GM18907 (cell line): ENCODE measurements around the gene NFKBIL1.
"Not testable (repeated sequence)": the region's sequence is repeated elsewhere in the genome, so short reads cannot be mapped to it uniquely, and the experiment has no call there.

Experiments used
- ATAC-seq: cut with Tn5 transposase; IDR thresholded peaks from one replicate; pipeline ENCODE4 v1.9.1; 2021; ENCODE audit warnings: mild to moderate bottlenecking, moderate library complexity; ENCODE audit not compliant: unreplicated experiment

NFKBIL1 gene, protein sequence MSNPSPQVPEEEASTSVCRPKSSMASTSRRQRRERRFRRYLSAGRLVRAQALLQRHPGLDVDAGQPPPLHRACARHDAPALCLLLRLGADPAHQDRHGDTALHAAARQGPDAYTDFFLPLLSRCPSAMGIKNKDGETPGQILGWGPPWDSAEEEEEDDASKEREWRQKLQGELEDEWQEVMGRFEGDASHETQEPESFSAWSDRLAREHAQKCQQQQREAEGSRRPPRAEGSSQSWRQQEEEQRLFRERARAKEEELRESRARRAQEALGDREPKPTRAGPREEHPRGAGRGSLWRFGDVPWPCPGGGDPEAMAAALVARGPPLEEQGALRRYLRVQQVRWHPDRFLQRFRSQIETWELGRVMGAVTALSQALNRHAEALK

GRCh38 chr6:31546958-31547726 is at the start of gene NFKBIL1:
NFKBIL1 (plus strand) TSS chr6:31547608; CDS start chr6:31547695, 87 bp downstream.
- ATAC-seq, result peak; percentile 63

DNA sequence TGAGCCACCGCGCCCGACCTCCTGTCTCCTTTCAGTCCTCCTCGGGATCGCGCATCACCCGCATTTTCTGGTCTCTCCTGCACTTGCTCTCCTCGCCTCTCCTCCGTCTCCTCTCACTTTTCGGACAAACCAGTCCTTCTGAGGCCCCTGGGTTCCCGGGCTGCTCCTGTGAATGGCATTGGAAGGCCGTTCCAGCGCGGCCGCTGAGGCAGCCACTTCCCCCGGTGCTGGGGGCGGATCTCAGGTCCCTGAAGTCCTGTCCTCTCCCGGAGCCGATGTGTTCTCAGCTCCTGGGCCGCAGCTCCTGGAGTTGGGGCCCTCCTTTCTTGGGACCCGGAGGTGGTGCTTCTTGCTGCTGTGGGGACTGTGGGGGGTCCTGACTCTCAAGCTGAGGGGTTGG is 48.7 kb upstream of the NFKBIL1 start:
- no peak for ATAC-seq

DNA sequence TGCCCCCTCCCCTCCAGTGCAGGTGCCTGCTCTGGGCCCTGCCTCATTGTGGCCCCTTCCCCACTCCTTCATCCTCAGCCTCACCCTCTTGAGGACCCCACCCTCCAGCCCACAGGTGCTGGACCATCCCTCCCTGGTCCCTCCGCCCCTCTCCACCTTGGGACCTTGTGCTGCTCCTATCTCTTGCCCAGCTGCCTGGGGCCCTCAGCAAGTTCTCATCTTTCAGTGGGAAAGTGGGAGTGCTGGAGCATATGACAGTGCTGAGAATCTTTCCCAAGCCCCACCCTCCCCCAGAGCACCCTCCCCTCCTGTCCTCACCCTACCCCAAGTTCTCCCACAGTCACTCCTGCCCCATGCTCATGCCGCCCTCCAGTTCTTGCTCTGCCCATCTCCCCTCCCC is 47.8 kb upstream of the NFKBIL1 start:
- ATAC-seq, result not testable (repeated sequence)

DNA sequence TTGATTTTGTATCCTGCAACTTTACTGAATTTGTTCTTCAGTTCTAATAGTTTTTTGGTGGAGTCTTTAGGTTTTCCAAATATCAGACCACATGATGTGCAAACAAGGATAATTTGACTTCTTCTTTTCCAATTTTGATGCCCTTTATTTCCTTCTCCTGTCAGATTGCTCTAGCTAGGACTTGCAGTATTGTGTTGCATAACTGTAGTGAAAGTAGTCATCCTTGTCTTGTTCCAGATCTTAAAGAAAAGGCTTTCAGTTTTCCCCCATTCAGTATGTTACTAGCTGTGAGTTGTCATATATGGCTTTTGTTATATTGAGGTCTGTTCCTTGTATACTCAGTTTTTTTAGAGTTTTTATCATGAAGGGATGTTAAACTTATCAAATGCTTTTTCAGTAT is 44.8 kb upstream of the NFKBIL1 start:
- no peak for ATAC-seq

DNA sequence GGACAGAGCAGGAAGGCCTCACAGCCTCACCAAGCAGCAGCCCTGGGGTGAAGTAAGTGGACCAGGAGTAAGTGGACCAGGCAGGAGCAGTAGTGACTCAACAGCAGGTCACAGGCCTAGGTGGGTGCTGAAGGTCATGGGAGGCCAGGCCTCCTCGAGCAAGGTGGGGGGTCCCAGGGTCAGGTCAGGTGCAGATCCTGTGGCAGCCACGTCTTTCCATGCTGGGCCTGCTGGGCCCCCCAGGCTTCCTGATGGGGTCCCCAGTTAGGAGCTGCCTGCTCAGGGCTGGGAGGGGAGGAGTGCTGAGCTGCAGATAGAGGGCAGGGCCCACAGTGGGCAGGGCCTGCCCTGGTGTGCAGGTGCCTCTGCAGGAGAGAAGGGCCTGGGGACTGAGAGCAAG is 38.4 kb upstream of the NFKBIL1 start:
- not testable (repeated sequence) for ATAC-seq

GRCh38 chr6:31510007-31510406 is 37.4 kb upstream of the NFKBIL1 start:
- ATAC-seq, result no peak

DNA sequence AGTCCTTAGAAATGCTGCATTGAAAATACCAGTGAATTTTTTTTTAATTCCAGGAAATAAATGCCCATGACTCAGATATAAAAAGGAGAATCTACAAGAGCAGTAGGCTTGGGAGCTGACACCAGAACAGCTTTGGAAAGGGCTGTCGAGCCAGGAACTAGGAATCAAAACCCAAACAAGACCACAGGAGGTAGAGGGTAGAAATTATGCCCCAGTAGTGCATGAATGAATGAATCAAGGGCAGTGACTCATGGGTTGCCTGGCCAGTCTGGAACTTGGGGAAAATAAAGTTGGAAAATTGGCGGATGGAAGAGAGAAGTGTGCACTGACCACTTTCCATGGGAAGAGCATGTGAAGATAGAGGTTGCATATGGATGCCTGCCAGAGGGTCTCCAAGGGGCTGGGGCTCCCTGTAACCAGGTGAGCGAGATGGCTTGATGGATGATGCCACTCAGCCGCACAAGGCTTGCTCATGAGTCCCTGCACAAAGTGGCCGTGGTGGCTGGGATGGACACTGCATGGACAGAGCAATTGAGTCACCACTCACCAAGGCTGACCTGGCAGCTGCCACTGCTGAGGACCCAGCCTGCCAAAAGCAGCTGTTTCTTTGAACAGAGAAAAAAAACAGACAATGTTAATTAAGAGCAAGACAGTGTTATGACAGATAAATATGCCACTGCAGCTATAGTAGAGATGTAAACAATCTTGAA is 33.8 kb upstream of the NFKBIL1 start:
- no peak for ATAC-seq

DNA sequence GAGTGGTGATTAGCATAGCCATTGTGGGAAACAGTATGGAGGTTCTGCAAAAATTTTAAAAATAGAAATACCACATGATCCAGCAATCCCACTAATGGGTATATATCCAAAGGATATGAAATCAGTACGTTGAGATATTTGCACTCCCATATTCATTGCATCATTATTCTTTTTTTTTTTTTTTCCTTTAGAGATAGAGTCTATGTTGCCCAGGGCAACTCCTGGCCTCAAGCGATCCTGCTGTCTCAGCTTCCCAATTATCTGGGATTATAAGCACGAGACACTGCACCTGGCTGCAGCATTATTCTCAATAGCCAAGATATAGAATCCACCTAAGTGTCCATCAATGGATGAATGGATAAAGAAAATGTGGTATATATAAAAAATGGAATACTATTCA is 25.6 kb upstream of the NFKBIL1 start:
- no peak for ATAC-seq

DNA sequence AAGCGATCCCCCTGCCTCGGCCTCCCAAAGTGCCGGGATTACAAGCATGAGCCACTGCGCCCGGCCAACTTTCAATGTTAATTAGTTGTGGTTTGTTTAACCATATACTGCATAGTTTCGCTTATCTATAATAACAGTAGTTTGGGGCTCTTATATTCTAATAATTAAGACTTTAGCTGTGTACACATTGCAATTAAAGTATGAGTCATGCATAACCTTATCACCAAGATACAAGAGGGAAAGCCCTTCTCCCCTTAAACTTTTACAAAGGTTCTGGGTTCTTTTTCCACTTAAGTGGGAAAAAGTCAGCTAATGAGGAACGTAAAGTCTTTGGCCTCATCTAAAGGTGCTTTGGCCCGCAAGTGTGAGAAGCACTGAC is 21.9 kb upstream of the NFKBIL1 start:
- ATAC-seq, result no peak

GRCh38 chr6:31525932-31526591 is 21.3 kb upstream of the NFKBIL1 start:
- no peak for ATAC-seq

DNA sequence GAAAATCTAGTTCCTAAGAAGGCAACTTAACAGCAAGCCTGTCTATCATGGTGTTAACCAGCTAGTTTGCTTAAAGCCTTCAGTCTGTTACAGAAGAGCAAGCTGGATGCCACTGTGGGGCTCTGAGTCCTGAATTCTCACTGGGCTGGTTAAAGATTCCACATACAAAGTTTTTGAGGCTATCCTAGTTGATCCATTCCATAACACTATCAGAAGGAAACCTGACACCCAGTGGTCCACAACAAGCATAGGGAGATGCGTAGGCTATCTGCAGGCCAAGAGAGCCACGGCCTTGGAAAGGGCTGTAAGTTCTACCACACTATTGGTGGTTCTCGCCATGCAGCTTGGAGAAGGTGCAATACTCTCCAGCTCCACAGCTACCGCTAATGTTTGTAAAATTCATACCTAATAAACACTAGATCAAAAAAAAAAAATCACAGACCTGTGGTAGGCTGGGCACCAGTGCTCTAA is 19.1 kb upstream of the NFKBIL1 start:
- ATAC-seq, result no peak

GRCh38 chr6:31528821-31529328 is 18.5 kb upstream of the NFKBIL1 start, which contains the start of gene MCCD1:
MCCD1 (plus strand) TSS chr6:31528962; CDS start chr6:31529015, 53 bp downstream.
- no peak for ATAC-seq

GRCh38 chr6:31529329-31530150 is 17.9 kb upstream of the NFKBIL1 start:
- no peak for ATAC-seq

DNA sequence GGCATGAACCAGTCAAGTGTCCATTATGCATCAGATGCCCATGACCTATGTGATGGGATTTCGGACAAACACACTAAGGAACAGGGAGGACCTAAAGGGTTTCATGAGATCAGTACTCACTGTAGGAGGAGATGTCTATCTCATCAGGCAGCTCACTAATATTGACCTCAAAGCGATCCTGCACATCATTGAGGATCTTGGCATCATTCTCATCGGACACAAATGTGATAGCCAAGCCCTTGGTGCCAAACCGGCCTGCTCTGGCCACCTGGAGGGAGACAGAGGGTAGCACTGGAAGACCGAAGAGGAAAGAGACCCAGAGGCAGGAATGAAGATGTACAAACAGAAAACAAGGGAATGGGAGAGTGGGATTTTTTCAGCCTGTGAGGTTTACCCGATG is 16.7 kb upstream of the NFKBIL1 start:
- ATAC-seq, result no peak

DNA sequence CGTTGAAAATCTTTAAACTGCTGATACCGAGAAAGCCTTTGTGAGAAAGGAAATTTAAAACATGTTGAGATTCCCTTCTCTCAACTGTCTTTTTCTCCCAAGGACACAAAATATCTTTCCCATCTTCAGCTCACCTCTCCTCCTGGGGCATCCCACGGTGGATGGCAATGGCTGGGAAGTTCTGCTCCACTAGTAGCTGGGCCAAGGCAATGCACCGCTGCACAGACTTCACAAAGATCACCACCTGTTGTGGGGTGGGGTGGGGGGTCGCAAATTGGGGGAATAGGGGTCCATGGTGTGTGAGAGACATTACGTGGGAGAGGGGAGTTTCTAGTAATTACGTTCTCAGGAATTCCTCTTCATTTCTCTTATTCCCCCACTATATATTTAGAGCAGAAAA is 16.2 kb upstream of the NFKBIL1 start:
- no peak for ATAC-seq

GRCh38 chr6:31531771-31532643 is 15.4 kb upstream of the NFKBIL1 start:
- no peak for ATAC-seq

GRCh38 chr6:31532644-31533454 is 14.6 kb upstream of the NFKBIL1 start:
- no peak for ATAC-seq

DNA sequence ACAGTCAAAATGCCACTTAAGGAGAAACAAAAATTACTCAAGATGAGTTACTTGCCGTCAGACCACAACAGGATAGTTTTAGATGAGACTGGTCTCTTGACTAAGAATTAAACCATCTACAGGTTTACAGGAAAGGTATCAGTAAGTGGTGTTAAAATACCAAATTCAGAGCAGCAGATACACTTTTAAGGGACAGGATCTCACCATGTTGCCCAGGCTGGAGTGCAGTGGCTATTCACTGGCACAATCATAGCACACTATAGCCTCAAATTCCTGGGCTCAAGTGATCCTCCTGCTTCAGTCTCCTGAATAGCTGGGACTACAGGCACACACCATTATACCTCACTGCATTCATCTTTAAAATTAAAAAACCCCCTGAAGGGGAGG is 14.0 kb upstream of the NFKBIL1 start:
- ATAC-seq, result no peak
